Panc1 (cell line): ENCODE results near the gene SOCS6. TPM values are rescaled to one million over a fixed set of nuclear protein-coding genes. Genes with fewer than 3 reads are reported as not detected.

Experiments used
- ATAC-seq: fragments of 200-7000 bp; cut with Tn5 transposase; 2 replicates; pipeline ENCODE4 v1.9.1; 2020; ENCODE audit warnings: mild to moderate bottlenecking, moderate library complexity
- BruUV-seq: library from RNA; stranded (reverse); fragments of 400-500 nt; replicated peaks from 2 replicates; lab custom pipeline; 2021; lab: Mats Ljungman, UMichigan
- CTCF ChIA-PET: fragments of 300-600 bp; sonication (Branson Sonifier 250); formaldehyde crosslinking; loops from one replicate; lab custom pipeline; 2022; ENCODE audit warnings: antibody characterized with exemption; lab: Charles Lee
- POLR2A ChIA-PET: fragments of 300-600 bp; sonication (Branson Sonifier 250); formaldehyde crosslinking; loops from one replicate; lab custom pipeline; 2022; ENCODE audit warnings: antibody characterized with exemption; lab: Charles Lee
- DNase-seq: peaks from one replicate; pipeline ENCODE4 v3.0.0-alpha.2; 2010; ENCODE audit warnings: low read depth, low spot score
- H3K27ac ChIP-seq: 2 replicates; pipeline ENCODE4 v1.5.1; 2011; ENCODE audit warnings: mild to moderate bottlenecking, low read length, inconsistent platforms
- H3K27me3 ChIP-seq: fragments of 200-500 bp; sonication (Bioruptor generic); 2 replicates; pipeline ENCODE4 v1.6.0; 2014; ENCODE audit warnings: low read length, inconsistent platforms; ENCODE audit not compliant: control insufficient read depth, insufficient read depth
- H3K36me3 ChIP-seq: fragments of 200-500 bp; sonication (Bioruptor generic); 2 replicates; pipeline ENCODE4 v1.5.1; 2014; ENCODE audit warnings: inconsistent platforms, mild to moderate bottlenecking, low read length, moderate library complexity; ENCODE audit not compliant: control insufficient read depth, insufficient read depth
- H3K4me1 ChIP-seq: 2 replicates; pipeline ENCODE4 v1.5.1; 2011; ENCODE audit warnings: inconsistent platforms, mild to moderate bottlenecking, low read length, moderate library complexity; ENCODE audit not compliant: control insufficient read depth, insufficient read depth
- H3K4me3 ChIP-seq, 2 experiments: 2 replicates each; pipeline ENCODE4 v1.5.1; 2011 to 2012; ENCODE audit warnings: low read depth in 2 of 2, low read length in 2 of 2, mild to moderate bottlenecking in 2 of 2, inconsistent platforms in 1 of 2, moderate library complexity in 1 of 2
- H3K9me3 ChIP-seq: fragments of 200-500 bp; sonication (Bioruptor generic); 2 replicates; pipeline ENCODE4 v1.5.1; 2014; ENCODE audit warnings: low read depth, mild to moderate bottlenecking, inconsistent platforms, low read length, moderate library complexity; ENCODE audit not compliant: control insufficient read depth, insufficient read depth
- CTCF ChIP-seq: fragments of 450-650 bp; IDR thresholded peaks from 2 replicates; pipeline ENCODE4 v1.5.1; 2017; ENCODE audit warnings: mild to moderate bottlenecking
- POLR2AphosphoS5 ChIP-seq: IDR thresholded peaks from 2 replicates; pipeline ENCODE4 v1.6.1; 2012; ENCODE audit warnings: mild to moderate bottlenecking, low read depth, low read length, moderate library complexity
- REST ChIP-seq, 2 experiments: IDR thresholded peaks; 2 replicates each; pipeline ENCODE4 v1.6.1; 2011 to 2012; ENCODE audit warnings: low read depth in 2 of 2, control low read depth in 1 of 2, low read length in 1 of 2, mild to moderate bottlenecking in 1 of 2, moderate library complexity in 1 of 2; ENCODE audit not compliant: insufficient read depth in 1 of 2
- SIN3A ChIP-seq: IDR thresholded peaks from 2 replicates; pipeline ENCODE4 v1.6.1; 2012; ENCODE audit warnings: low read depth, mild to moderate bottlenecking, low read length, moderate library complexity, borderline replicate concordance; ENCODE audit not compliant: insufficient read depth
- TCF7L2 ChIP-seq: IDR thresholded peaks from 2 replicates; pipeline ENCODE4 v1.6.1; 2011; ENCODE audit warnings: mild to moderate bottlenecking, low read depth, low read length, inconsistent platforms
- in situ Hi-C: cut with HindIII; loops from 2 replicates; pipeline ENCODE4 v1.10.0; 2016; ENCODE audit warnings: low sequenced_read_pairs, low pct_unique_long_range_greater_than_20kb
- intact Hi-C: fragments of 100-400 bp; cut with micrococcal nuclease; formaldehyde crosslinking; loops from one replicate; pipeline ENCODE4 v1.10.0; 2022; ENCODE audit not compliant: unreplicated experiment
- total RNA-seq: library from RNA; stranded (reverse); gene quantifications from one replicate; pipeline ENCODE4 v1.2.1, GENCODE V29; 2021; ENCODE audit not compliant: unreplicated experiment

Gene SOCS6
- total RNA-seq, 1 experiment from 2014 or later, result 43.0 TPM

- H3K4me1 ChIP-seq, result peaks cover 77% of the 10 kb centered on the region
- ChIA-PET CTCF (interaction anchor here (0.6 kb wide), 1 partner anchor 134 kb away, joined by 5 read pairs; no protein-coding TSS in a partner anchor), POLR2A (no interaction called here)
- DNase-seq, result no peak
- H3K4me3 ChIP-seq, result peak overlapping the region in 1 of 2 experiments; percentile 9; a peak in 2 of 4 replicates
- TF ChIP-seq SIN3A (no peak), TCF7L2 (no peak), POLR2AphosphoS5 (no peak), CTCF (no peak), REST (IDR thresholded peaks at IDR 0.05; ENCODE audit: insufficient read depth in 1 of 2, low read depth in 2 of 2, low read length in 1 of 2) (no peak)
- H3K27me3 ChIP-seq, result no peaks in the 10 kb centered on the region
- no peaks in the 10 kb centered on the region for H3K9me3 ChIP-seq
- in situ Hi-C loops (no loop called here), intact Hi-C loops (loop anchor here (5.0 to 10.0 kb wide), 3 partner anchors 75 to 153 kb away; partner anchors contain the start of gene RTTN)
- no peaks in the 10 kb centered on the region; the same call in 1 of the 2 replicates for H3K36me3 ChIP-seq
- peak overlapping the region; percentile 98 for H3K27ac ChIP-seq
- BruUV-seq, result no TSS peak
- no peak for ATAC-seq
Measured at GRCh38 chr18:70299393-70299792, 10.5 kb downstream of the SOCS6 start.

- no peak overlapping the region for H3K4me3 ChIP-seq
- ChIA-PET POLR2A (interaction anchor here (1.1 kb wide), 1 partner anchor 10 kb away, joined by 3 read pairs; no protein-coding TSS in a partner anchor), CTCF (no interaction called here)
- TSS peak; percentile 2 for BruUV-seq
- in situ Hi-C loops, result no loop called here
- H3K9me3 ChIP-seq, result no peaks in the 10 kb centered on the region
- no peaks in the 10 kb centered on the region for H3K36me3 ChIP-seq
- intact Hi-C loops, result loop anchor here (5.0 kb wide), 1 partner anchor 131 kb away; no protein-coding TSS in a partner anchor
- no peak for TF ChIP-seq TCF7L2
- no peak for TF ChIP-seq SIN3A
- TF ChIP-seq CTCF, result no peak
- no peak for TF ChIP-seq POLR2AphosphoS5
- no peak for TF ChIP-seq REST (IDR thresholded peaks at IDR 0.05; ENCODE audit: insufficient read depth in 1 of 2, low read depth in 2 of 2, low read length in 1 of 2)
- ATAC-seq (0 out of 2 replicates have a peak, but pooled peaks have one; percentile 43), DNase-seq (no peak)
- peaks cover 72% of the 10 kb centered on the region for H3K4me1 ChIP-seq
- H3K27ac ChIP-seq, result peak overlapping the region; percentile 86
- H3K27me3 ChIP-seq, result no peaks in the 10 kb centered on the region
Measured at GRCh38 chr18:70301667-70302066, 12.8 kb downstream of the SOCS6 start.
